NCI-H2029 (cell line): ENCODE results near the gene TFAP2A.

Experiments used
- DNase-seq: peaks from one replicate; lab custom pipeline; 2025; lab: John Stamatoyannopoulos, UW

Gene TFAP2A

DNA sequence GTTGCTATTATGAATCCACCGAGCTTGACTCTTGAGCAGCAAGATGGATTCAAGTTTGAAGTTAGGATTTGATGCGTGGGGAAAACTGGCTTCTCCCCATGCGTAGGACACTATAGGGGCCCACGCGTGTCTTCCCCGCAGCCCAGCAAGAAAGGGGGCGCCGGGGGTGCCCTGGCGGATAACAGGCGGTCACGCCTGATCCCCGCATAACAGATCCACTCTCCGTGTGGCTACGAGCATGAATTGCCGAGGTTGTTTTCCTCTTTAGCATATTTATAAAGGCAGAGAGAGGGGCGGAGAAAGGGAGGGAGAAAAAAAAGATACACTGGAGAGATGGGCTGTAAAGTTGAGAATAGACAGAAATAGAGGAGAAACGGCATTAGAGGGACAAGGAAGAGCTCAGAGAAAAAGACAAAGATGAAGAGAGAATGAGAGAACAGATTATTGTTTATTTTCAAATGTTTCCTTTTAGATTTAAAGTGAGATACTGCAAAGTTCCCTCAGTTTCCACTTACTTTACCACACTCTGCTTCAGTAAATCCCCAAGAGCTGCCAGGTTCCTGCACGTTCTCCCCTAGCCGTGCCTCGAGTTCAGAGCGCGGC lies 32.0 kb downstream of the TFAP2A start:
- no peak for DNase-seq

DNA sequence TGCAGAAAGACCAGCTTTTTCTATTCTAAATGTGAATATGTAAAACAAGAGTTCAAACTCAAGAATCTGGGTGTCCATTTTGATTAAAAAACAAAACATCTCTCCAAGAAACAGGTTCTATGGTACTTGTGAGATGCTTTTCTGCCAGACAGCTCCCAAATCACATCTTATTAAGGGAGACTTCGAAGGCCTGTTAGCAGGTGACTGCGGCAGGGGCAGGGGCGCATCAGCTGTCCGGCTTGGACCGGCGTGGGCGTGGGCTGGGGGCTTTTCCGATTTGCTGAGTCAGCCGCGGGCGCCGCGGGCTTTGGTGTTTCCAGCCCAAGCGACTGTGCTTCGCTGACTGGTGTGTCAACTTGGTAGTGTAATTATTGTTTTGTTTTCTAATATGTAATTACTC lies 32.6 kb downstream of the TFAP2A start:
- DNase-seq: no peak

DNA sequence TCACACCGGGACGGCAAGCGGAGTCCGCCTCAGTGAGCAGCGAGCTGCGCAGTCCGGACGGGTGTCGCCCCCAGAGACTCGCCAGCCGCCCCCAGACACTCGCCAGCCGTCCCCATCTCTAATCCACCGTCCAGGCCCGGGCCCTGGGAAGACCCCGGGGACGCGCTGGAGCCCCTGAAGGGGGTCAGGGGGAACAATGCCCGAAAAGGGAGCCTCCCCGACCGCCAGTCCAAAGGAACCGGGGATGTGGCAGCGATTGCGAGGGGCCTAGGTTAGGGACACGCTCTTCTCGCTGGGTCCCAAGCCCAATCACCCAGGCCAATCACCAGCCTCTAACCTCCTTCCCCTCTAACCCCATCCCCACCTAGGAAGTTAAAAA lies 33.1 kb downstream of the TFAP2A start:
- DNase-seq: no peak

DNA sequence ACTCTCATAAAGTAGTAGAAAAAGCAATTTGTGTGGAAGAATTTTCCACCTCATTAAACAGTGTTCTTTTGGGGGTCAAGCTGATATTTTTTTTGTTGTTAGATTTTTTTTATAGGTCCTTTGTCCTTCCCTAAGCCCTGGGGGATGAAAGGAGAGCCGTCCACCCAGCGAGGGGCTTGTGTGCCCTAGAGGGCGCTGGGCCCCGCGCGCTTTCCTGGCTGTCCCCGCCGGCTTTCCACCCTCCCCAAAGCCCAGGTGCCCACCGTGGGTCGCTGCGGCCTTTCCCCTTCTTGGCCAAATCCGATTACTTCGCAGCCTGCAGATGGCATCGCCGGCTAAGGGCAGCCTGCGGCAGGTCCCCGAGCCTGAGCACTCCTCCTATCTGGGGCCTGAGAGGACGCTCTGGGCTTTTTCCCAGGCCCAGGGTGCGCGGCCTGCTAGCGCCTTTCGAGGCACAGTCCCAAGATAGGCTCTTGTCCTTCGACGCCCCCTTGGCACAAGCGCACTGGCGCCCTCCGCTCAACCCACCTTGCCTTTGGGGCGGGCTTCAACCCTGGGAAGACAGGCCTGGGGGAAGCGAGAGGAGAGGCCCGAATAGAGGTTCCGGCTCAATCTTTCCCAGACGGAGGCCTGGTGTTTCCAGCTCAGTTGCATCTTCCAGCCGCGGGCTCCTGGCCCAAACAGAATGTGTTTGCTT lies 33.6 kb downstream of the TFAP2A start:
- DNase-seq: no peak

DNA sequence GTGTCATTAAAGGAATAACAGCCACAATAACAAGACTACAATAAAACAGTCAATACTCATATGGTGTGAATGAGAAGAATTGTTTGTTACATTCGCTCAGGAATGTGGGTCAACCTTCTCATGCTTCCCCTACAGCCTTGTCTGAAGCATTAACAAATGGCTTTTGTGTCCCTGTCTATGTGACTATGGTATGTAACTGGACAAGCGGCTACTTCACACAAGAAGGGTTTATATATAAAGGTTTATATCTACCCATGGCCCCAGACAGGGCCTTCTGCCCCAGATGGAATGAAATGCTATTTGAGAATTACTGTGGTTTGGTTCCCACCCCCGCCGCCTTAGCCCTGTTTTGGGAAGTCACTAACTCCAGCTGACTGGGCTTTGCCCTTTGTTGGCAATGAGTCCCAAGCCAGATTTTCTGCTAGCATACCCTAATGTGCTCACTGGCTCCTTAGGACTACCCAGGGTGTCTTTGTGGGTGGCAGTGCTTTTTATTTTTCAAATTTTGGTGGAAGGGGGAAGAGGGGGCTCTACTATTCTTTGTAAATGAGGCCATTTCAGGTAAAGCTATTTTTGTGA lies 39.4 kb downstream of the TFAP2A start:
- no peak for DNase-seq

DNA sequence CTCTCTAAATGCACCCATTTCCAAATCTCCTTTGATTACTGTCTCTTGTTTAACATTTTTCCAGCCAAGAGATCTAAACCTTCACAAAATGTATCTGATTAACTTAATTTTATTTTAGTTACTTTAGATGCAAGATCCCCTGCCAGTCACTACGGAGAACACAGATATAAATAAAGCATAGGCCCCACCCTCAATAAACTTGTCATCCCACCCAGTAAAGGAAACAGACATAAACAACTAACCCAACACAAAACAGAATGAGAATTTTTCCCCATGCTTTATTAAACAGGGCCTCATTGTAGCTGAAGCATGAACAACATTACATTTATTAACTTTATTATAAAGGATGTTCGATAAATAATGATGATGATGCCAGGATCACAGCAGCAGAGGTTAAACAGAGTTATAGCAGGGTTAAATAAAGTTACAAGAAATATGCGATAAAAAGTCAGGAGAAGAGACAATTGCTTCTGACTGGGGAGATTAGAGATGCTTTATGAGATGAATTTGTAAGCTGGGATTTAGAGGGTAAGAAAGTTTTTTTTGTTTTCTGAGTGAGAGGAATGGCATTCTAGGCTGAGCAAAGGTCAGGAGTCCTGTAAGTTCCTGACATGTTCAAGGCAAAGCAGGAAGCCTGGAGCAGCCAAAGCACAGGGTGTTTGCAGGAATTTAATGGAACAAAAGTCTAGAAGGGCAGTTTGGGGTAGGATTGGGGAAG lies 41.1 kb downstream of the TFAP2A start:
- DNase-seq: no peak

DNA sequence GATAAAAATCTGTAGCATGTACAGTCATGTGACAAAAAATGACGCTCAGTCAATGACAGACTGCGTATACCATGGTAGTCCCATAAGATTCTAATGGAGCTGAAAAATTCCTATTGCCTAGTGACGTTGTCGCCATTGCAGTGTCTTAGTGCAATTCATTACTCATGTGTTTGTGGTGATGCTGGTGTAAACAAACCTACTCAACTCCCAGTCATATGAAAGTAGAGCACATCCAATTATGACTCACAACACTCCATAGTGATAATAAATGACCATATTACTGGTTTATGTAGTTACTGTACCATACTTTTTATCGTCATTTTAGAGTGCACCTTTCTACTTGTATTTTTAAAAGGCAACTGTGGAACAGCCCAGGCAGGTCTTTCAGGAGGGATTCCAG lies 45.0 kb downstream of the TFAP2A start:
- no peak for DNase-seq

DNA sequence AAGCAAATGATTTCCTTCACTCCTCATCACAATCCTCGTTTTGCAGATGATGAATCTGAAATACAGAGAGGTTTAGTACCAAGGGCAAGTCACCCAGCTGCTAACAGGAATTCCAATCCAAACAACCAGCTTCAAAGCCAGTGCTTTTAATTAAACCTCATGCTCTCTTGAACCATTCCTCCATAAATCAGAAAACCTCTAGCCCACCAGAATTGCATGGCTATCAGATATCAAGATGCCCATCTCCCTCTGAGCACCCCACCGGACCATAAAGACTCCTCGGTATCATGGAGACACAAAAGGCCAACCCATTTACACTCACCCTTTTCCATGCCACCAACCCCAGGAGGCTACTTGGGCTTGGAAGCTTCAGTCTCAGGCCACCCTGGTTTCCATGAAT lies 46.0 kb downstream of the TFAP2A start:
- DNase-seq: no peak

DNA sequence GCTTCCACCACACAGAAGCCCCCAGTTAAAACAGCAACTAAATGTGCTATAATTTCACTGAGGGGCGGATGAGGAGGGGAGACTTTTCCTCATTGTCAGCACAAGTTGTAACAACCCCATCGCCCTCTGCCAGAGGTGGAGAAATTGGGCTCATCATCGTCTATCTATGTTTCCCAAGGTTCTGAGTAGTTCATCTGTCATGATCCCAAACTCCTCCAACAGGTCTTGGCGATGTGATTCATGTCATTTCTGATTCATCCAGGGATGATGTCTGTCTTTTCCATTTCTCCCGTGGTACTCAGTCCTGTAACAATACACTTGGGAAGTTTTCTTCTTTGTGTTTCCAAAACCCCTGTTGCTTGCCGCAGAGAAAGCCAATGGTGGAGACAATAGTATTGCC lies 51.0 kb downstream of the TFAP2A start:
- no peak for DNase-seq

DNA sequence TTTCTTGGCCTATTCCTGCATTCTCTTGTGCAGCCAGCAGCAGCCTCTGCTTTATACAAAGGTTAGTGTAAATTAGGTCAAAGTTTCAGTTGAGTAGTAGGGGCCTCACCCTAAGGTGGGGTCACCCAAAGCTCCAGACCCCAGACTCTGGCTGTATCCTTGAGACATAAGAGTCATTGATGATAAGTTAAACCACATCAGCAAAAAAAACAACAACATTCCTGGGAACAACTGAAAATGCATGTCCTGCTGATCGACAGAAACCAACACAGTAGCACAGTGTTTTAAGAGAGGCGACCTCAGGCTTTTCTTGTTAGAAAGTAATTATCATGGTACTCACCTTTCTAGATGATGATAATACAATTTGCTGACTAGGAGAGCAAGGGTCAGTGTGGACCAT lies 52.6 kb downstream of the TFAP2A start:
- DNase-seq: no peak

DNA sequence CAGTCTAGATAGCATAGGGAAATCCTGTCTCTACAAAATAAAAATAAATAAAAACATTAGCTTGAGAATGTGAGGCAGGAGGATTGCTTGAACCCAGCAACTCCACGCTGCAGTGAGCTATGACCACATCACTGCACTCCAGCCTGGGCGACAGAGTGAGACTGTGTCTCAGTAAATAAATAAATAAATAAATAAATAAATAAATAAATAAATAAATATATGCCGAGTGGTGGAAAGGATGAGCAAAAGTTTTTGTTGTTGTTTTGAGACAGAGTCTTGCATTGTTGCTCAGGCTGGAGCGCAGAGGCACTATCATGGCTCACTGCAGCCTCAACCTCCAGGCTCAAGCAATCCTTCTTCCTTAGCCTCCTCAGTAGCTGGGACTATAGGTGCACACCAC lies 53.4 kb downstream of the TFAP2A start:
- DNase-seq: no peak

DNA sequence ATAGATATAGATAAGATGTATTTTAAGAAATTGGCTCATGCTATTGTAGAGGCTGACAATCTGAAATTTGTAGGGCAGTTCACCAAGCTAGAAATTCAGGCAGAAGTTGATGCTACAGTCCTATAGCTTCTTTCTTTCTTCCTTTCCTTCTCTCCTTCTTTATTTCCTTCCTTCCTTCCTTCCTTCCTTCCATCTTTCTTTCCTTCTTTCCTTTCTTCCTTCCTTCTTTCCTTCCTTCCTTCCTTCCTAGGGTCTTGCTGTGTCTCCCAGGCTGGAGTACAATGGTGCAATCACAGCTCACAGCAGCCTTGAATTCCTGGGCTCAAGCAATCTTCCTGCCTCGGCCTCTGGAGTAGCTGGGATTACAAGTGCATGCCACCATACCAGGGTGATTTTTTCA lies 55.3 kb downstream of the TFAP2A start:
- DNase-seq: no peak

DNA sequence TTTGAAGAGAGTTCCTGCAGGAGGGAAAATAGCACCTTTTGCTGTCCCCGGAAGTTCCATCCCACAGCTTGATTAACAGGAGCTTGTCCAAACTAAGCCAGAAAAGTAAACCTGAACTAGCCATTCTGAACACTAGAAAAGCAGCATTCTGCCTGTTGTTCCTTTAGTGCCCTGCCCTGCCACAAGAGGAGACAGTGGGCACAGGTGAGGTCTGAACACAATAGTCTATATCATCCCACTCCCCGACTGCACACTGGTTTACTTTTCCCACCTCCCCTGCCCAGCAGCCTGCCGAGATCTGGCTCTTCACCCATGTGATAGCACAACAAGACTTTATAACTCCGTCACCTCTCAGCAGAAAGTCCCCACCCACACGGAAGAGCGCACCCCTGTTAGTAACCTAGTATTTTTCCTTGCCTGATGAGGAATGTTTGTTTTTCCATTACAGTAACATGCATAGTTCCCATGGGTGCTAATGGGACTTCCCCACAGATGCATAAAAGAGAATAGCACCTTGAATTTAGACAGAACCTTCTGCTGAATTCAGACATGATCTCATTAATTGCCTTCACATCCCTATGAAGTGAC lies 59.7 kb downstream of the TFAP2A start:
- no peak for DNase-seq

DNA sequence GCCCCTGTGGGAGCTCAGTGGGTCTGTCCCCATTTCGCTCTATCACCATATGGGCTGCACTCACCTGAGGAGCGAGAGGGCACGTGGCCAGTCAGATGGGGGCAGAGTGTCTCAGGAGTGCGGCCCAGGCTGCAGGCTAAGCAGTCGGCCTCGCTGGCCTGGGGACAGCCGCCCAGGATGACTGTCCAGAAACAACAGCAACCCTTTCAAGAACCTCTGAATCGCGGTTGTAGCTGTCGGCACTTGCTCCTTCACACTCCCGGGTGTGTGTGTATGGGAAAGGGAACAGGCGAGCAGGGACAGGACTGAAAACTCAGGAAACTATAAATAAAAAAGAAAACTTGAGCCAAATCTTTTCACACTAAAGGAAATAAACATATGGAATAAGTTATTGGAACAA lies 63.1 kb downstream of the TFAP2A start:
- DNase-seq: no peak

DNA sequence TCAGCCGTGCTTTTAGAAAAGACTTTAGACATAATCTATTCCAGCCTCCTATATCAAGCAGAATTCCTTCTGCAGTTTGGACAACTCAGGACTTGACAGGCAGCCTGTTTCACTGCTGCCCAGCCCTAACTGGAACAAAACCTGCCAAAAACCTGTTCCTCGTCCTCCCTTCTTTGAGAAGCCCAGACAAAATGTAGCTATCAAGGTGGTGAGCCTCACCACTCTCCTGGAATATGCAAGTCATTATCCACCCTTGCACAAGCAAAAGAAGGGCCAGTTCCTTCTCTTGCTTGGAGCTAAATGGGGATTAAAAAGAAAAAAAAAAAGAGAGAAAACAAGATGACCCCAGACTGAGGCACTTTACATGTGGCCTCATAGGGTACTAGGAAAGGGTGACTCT lies 64.2 kb downstream of the TFAP2A start:
- no peak for DNase-seq

DNA sequence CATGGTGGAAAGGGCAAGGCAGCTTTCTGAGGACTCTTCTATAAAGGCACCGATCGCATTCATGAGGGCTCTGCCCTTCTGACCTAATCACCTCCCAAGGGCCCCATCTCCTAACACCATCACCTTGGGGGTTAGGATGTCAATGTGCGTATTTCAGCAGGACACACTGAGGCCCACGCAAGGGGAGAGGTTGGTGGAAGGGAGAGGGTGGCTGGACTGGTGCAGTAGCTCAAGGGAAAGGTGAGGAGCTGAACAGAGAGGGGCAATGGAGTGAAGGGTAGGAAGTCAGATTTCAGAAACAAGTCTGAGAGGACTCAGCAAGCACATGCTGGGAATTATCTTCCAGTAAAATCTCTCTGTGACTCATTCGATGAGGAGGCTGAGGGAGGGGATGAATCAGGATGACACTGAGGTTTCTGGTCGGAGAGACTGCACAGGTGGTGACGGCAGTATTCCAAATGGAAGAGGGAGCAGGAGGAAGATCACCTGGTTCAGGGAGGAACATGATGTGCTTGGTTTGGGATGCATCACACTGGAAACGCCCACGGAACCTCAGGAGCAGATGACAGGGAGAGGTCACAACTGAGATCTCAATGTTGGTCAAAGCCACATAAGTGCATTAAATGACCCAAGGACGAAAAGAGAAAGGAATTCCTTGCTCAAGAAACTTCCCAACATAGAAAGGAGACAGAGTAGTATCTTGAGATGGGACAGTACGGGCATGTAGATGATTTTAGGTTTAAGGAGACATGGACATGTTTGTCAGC lies 67.1 kb downstream of the TFAP2A start:
- DNase-seq: no peak
